WI38 (cell line): ENCODE data around the gene TADA2A.

Experiments
- H3K4me3 ChIP-seq: 2 replicates; pipeline ENCODE4 v1.5.1; 2011; ENCODE audit warnings: low read depth, mild to moderate bottlenecking, control low read depth, low read length
- CTCF ChIP-seq: IDR thresholded peaks from 2 replicates; pipeline ENCODE4 v1.5.1; 2012; ENCODE audit warnings: low read depth, mild to moderate bottlenecking, control low read depth, low read length

The TADA2A gene

GRCh38 chr17:37465069-37465616, 58.5 kb downstream of the TADA2A start:
- H3K4me3 ChIP-seq = no peak overlapping the region
- no peak for TF ChIP-seq CTCF

GRCh38 chr17:37466471-37466870, 59.8 kb downstream of the TADA2A start:
- H3K4me3 ChIP-seq = no peak overlapping the region
- TF ChIP-seq CTCF = no peak

GRCh38 chr17:37470181-37470580, 63.5 kb downstream of the TADA2A start:
- no peak overlapping the region for H3K4me3 ChIP-seq
- no peak for TF ChIP-seq CTCF

GRCh38 chr17:37475731-37476420, 69.2 kb downstream of the TADA2A start:
- TF ChIP-seq CTCF = no peak
- H3K4me3 ChIP-seq = no peak overlapping the region

DNA sequence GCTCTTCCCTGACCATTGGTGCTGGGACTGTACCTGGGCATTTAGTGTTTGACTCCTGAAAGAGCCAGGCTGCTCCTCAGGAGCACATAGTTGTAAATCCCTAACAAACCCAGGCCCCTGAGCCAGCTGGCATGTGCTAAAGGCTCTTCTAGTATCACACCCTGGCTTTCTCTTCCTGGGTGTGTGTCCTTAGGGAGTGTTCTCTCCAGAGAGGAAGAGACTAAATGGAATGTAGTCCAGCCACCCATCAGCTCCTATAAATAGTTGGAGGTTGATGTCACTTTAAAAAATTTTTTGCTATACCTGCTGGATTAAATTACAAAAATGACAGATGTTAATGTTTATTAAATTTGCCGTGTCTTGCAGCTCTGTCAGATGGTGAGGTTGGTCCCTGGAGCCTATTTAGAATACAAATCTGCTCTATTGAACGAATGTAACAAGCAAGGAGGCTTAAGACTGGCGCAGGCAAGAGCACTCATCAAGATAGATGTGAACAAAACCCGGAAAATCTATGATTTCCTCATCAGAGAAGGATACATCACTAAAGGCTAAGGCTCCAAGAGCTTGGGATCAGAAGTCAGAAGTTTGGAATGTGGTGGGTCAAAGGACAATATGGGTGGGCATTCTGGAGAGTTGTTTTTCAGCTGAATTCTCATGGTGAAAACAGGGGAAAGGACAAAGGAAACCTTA, 69.9 kb downstream of the TADA2A start:
- no peak overlapping the region for H3K4me3 ChIP-seq
- TF ChIP-seq CTCF = no peak

- no peak overlapping the region for H3K4me3 ChIP-seq
- TF ChIP-seq CTCF = no peak
Observed at GRCh38 chr17:37478187-37478586, 71.5 kb downstream of the TADA2A start.

- TF ChIP-seq CTCF = no peak
- H3K4me3 ChIP-seq = no peak overlapping the region
Observed at GRCh38 chr17:37479025-37479424, 72.3 kb downstream of the TADA2A start.
